Measurements from ENCODE around the gene DAGLA.

Gene DAGLA

GRCh38 chr11:61728940-61729219 is 48.7 kb downstream of the DAGLA start:
- Histone ChIP-seq H3K36me3 (ENCODE audit: control insufficient read depth, insufficient read depth, low read length) (peaks cover 4% of the 10 kb centered on the region), H3K9ac (ENCODE audit: low read depth, low read length) (no peak overlapping the region), H3K4me3 (ENCODE audit: low read depth, low read length) (no peak overlapping the region), H3K9me3 (ENCODE audit: control insufficient read depth, insufficient read depth, low read length) (no peaks in the 10 kb centered on the region), H3K27me3 (ENCODE audit: control insufficient read depth, insufficient read depth, low read length) (no peaks in the 10 kb centered on the region), H3K4me1 (ENCODE audit: control insufficient read depth, insufficient read depth, low read length) (no peaks in the 10 kb centered on the region)

- no peaks in the 10 kb centered on the region for H3K4me1 ChIP-seq (ENCODE audit: control insufficient read depth, insufficient read depth, low read length)
- H3K27me3 ChIP-seq (ENCODE audit: control insufficient read depth, insufficient read depth, low read length) = no peaks in the 10 kb centered on the region
- H3K4me3 ChIP-seq (ENCODE audit: low read depth, low read length) = no peak overlapping the region
- no peaks in the 10 kb centered on the region for H3K9me3 ChIP-seq (ENCODE audit: control insufficient read depth, insufficient read depth, low read length)
- H3K36me3 ChIP-seq (ENCODE audit: control insufficient read depth, insufficient read depth, low read length) = peaks cover 7% of the 10 kb centered on the region
- no peak overlapping the region for H3K9ac ChIP-seq (ENCODE audit: low read depth, low read length)
These were observed 50.2 kb downstream of the DAGLA start for GRCh38 chr11:61730240-61730994.

GRCh38 chr11:61731211-61731951 is 51.2 kb downstream of the DAGLA start:
- Histone ChIP-seq H3K9me3 (ENCODE audit: control insufficient read depth, insufficient read depth, low read length) (no peaks in the 10 kb centered on the region), H3K27me3 (ENCODE audit: control insufficient read depth, insufficient read depth, low read length) (no peaks in the 10 kb centered on the region), H3K36me3 (ENCODE audit: control insufficient read depth, insufficient read depth, low read length) (peaks cover 4% of the 10 kb centered on the region), H3K4me3 (ENCODE audit: low read depth, low read length) (no peak overlapping the region), H3K9ac (ENCODE audit: low read depth, low read length) (no peak overlapping the region), H3K4me1 (ENCODE audit: control insufficient read depth, insufficient read depth, low read length) (no peaks in the 10 kb centered on the region)

- no peaks in the 10 kb centered on the region for H3K4me1 ChIP-seq (ENCODE audit: control insufficient read depth, insufficient read depth, low read length)
- no peaks in the 10 kb centered on the region for H3K27me3 ChIP-seq (ENCODE audit: control insufficient read depth, insufficient read depth, low read length)
- no peak overlapping the region for H3K9ac ChIP-seq (ENCODE audit: low read depth, low read length)
- peaks cover 5% of the 10 kb centered on the region for H3K36me3 ChIP-seq (ENCODE audit: control insufficient read depth, insufficient read depth, low read length)
- no peaks in the 10 kb centered on the region for H3K9me3 ChIP-seq (ENCODE audit: control insufficient read depth, insufficient read depth, low read length)
- H3K4me3 ChIP-seq (ENCODE audit: low read depth, low read length) = no peak overlapping the region
These were observed 51.9 kb downstream of the DAGLA start for GRCh38 chr11:61731952-61732675.

- H3K4me1 ChIP-seq (ENCODE audit: control insufficient read depth, insufficient read depth, low read length) = no peaks in the 10 kb centered on the region
- H3K27me3 ChIP-seq (ENCODE audit: control insufficient read depth, insufficient read depth, low read length) = no peaks in the 10 kb centered on the region
- H3K36me3 ChIP-seq (ENCODE audit: control insufficient read depth, insufficient read depth, low read length) = peaks cover 5% of the 10 kb centered on the region
- H3K4me3 ChIP-seq (ENCODE audit: low read depth, low read length) = no peak overlapping the region
- no peaks in the 10 kb centered on the region for H3K9me3 ChIP-seq (ENCODE audit: control insufficient read depth, insufficient read depth, low read length)
- H3K9ac ChIP-seq (ENCODE audit: low read depth, low read length) = no peak overlapping the region
These were observed 52.5 kb downstream of the DAGLA start for GRCh38 chr11:61732705-61733104.

GRCh38 chr11:61733120-61733978 is 53.2 kb downstream of the DAGLA start:
- H3K27me3 ChIP-seq (ENCODE audit: control insufficient read depth, insufficient read depth, low read length) = no peaks in the 10 kb centered on the region
- no peaks in the 10 kb centered on the region for H3K4me1 ChIP-seq (ENCODE audit: control insufficient read depth, insufficient read depth, low read length)
- no peaks in the 10 kb centered on the region for H3K9me3 ChIP-seq (ENCODE audit: control insufficient read depth, insufficient read depth, low read length)
- H3K9ac ChIP-seq (ENCODE audit: low read depth, low read length) = no peak overlapping the region
- peaks cover 5% of the 10 kb centered on the region for H3K36me3 ChIP-seq (ENCODE audit: control insufficient read depth, insufficient read depth, low read length)
- no peak overlapping the region for H3K4me3 ChIP-seq (ENCODE audit: low read depth, low read length)

GRCh38 chr11:61734767-61735166 is 54.6 kb downstream of the DAGLA start:
- no peak overlapping the region for H3K4me3 ChIP-seq (ENCODE audit: low read depth, low read length)
- no peaks in the 10 kb centered on the region for H3K27me3 ChIP-seq (ENCODE audit: control insufficient read depth, insufficient read depth, low read length)
- H3K36me3 ChIP-seq (ENCODE audit: control insufficient read depth, insufficient read depth, low read length) = peaks cover 5% of the 10 kb centered on the region
- H3K9me3 ChIP-seq (ENCODE audit: control insufficient read depth, insufficient read depth, low read length) = no peaks in the 10 kb centered on the region
- H3K4me1 ChIP-seq (ENCODE audit: control insufficient read depth, insufficient read depth, low read length) = no peaks in the 10 kb centered on the region
- H3K9ac ChIP-seq (ENCODE audit: low read depth, low read length) = no peak overlapping the region

- Histone ChIP-seq H3K36me3 (ENCODE audit: control insufficient read depth, insufficient read depth, low read length) (peaks cover 5% of the 10 kb centered on the region), H3K27me3 (ENCODE audit: control insufficient read depth, insufficient read depth, low read length) (no peaks in the 10 kb centered on the region), H3K4me1 (ENCODE audit: control insufficient read depth, insufficient read depth, low read length) (no peaks in the 10 kb centered on the region), H3K4me3 (ENCODE audit: low read depth, low read length) (no peak overlapping the region), H3K9ac (ENCODE audit: low read depth, low read length) (no peak overlapping the region), H3K9me3 (ENCODE audit: control insufficient read depth, insufficient read depth, low read length) (no peaks in the 10 kb centered on the region)
These were observed 55.2 kb downstream of the DAGLA start for GRCh38 chr11:61735391-61735790.

GRCh38 chr11:61736310-61736709 is 56.1 kb downstream of the DAGLA start:
- Histone ChIP-seq H3K27me3 (ENCODE audit: control insufficient read depth, insufficient read depth, low read length) (no peaks in the 10 kb centered on the region), H3K4me1 (ENCODE audit: control insufficient read depth, insufficient read depth, low read length) (no peaks in the 10 kb centered on the region), H3K4me3 (ENCODE audit: low read depth, low read length) (no peak overlapping the region), H3K9me3 (ENCODE audit: control insufficient read depth, insufficient read depth, low read length) (no peaks in the 10 kb centered on the region), H3K36me3 (ENCODE audit: control insufficient read depth, insufficient read depth, low read length) (peaks cover 5% of the 10 kb centered on the region), H3K9ac (ENCODE audit: low read depth, low read length) (no peak overlapping the region)

- no peaks in the 10 kb centered on the region for H3K27me3 ChIP-seq (ENCODE audit: control insufficient read depth, insufficient read depth, low read length)
- H3K9ac ChIP-seq (ENCODE audit: low read depth, low read length) = no peak overlapping the region
These were observed 56.9 kb downstream of the DAGLA start for GRCh38 chr11:61737131-61737530.

GRCh38 chr11:61737636-61738386 is 57.6 kb downstream of the DAGLA start:
- Histone ChIP-seq H3K27me3 (ENCODE audit: control insufficient read depth, insufficient read depth, low read length) (no peaks in the 10 kb centered on the region), H3K9ac (ENCODE audit: low read depth, low read length) (no peak overlapping the region), H3K9me3 (ENCODE audit: control insufficient read depth, insufficient read depth, low read length) (no peaks in the 10 kb centered on the region), H3K4me1 (ENCODE audit: control insufficient read depth, insufficient read depth, low read length) (no peaks in the 10 kb centered on the region), H3K4me3 (ENCODE audit: low read depth, low read length) (no peak overlapping the region), H3K36me3 (ENCODE audit: control insufficient read depth, insufficient read depth, low read length) (peaks cover 8% of the 10 kb centered on the region)

More at GRCh38 chr11:61737131-61737530, 56.9 kb downstream of the DAGLA start:
- Histone ChIP-seq H3K9me3 (ENCODE audit: control insufficient read depth, insufficient read depth, low read length) (no peaks in the 10 kb centered on the region), H3K4me1 (ENCODE audit: control insufficient read depth, insufficient read depth, low read length) (no peaks in the 10 kb centered on the region), H3K4me3 (ENCODE audit: low read depth, low read length) (no peak overlapping the region), H3K36me3 (ENCODE audit: control insufficient read depth, insufficient read depth, low read length) (peaks cover 8% of the 10 kb centered on the region)
